ENCODE data around the gene BCL2A1.

BCL2A1 gene

GRCh38 chr15:79960502-79961212 lies 10.3 kb downstream of the BCL2A1 start:
- no peak for DNase-seq (ENCODE audit: low spot score in 2 of 2)
- H3K4me1 Mint-ChIP-seq, result peaks cover 32% of the 10 kb centered on the region
- no peaks in the 10 kb centered on the region for H3K27me3 Mint-ChIP-seq
- ATAC-seq (ENCODE audit: low read depth), result no peak
- H3K4me3 Mint-ChIP-seq, result peak overlapping the region; percentile 49
- peaks cover 16% of the 10 kb centered on the region for H3K36me3 Mint-ChIP-seq
- H3K27ac Mint-ChIP-seq, result peak overlapping the region; percentile 50
- peaks cover 5% of the 10 kb centered on the region for H3K9me3 Mint-ChIP-seq

- H3K27me3 Mint-ChIP-seq, result no peaks in the 10 kb centered on the region
- ATAC-seq (ENCODE audit: low read depth), result no peak
- H3K4me3 Mint-ChIP-seq, result no peak overlapping the region
- peaks cover 10% of the 10 kb centered on the region for H3K36me3 Mint-ChIP-seq
- H3K4me1 Mint-ChIP-seq, result peaks cover 36% of the 10 kb centered on the region
- DNase-seq (ENCODE audit: low spot score in 2 of 2), result no peak
- H3K9me3 Mint-ChIP-seq, result no peaks in the 10 kb centered on the region
- H3K27ac Mint-ChIP-seq, result no peak overlapping the region
Observed at GRCh38 chr15:79957741-79958140, 13.3 kb downstream of the BCL2A1 start.

GRCh38 chr15:79956354-79956939 lies 14.5 kb downstream of the BCL2A1 start:
- no peaks in the 10 kb centered on the region for H3K9me3 Mint-ChIP-seq
- no peak for ATAC-seq (ENCODE audit: low read depth)
- H3K27ac Mint-ChIP-seq, result peak overlapping the region; percentile 55

GRCh38 chr15:79954661-79955060 lies 16.3 kb downstream of the BCL2A1 start:
- no peaks in the 10 kb centered on the region for H3K27me3 Mint-ChIP-seq
- H3K4me3 Mint-ChIP-seq, result no peak overlapping the region
- DNase-seq (ENCODE audit: low spot score in 2 of 2) (no peak), ATAC-seq (ENCODE audit: low read depth) (no peak)
- H3K36me3 Mint-ChIP-seq, result peaks cover 4% of the 10 kb centered on the region
- H3K9me3 Mint-ChIP-seq, result no peaks in the 10 kb centered on the region
- no peak overlapping the region for H3K27ac Mint-ChIP-seq
- H3K4me1 Mint-ChIP-seq, result peaks cover 27% of the 10 kb centered on the region

More at GRCh38 chr15:79956354-79956939, 14.5 kb downstream of the BCL2A1 start:
- Mint-ChIP-seq H3K4me1 (peaks cover 29% of the 10 kb centered on the region), H3K36me3 (peaks cover 7% of the 10 kb centered on the region), H3K4me3 (peak overlapping the region; percentile 17), H3K27me3 (no peaks in the 10 kb centered on the region)
- DNase-seq (ENCODE audit: low spot score in 2 of 2), result no peak

- peaks cover 2% of the 10 kb centered on the region for H3K36me3 Mint-ChIP-seq
- no peak overlapping the region for H3K27ac Mint-ChIP-seq
- H3K4me3 Mint-ChIP-seq, result no peak overlapping the region
- H3K9me3 Mint-ChIP-seq, result no peaks in the 10 kb centered on the region
- no peaks in the 10 kb centered on the region for H3K27me3 Mint-ChIP-seq
- peaks cover 25% of the 10 kb centered on the region for H3K4me1 Mint-ChIP-seq
- DNase-seq (ENCODE audit: low spot score in 2 of 2), result no peak
- peak; percentile 43 for ATAC-seq (ENCODE audit: low read depth)
Observed at GRCh38 chr15:79953951-79954444, 17.0 kb downstream of the BCL2A1 start.

GRCh38 chr15:79952329-79952728 lies 18.7 kb downstream of the BCL2A1 start:
- DNase-seq (ENCODE audit: low spot score in 2 of 2) (no peak), ATAC-seq (ENCODE audit: low read depth) (no peak)
- Mint-ChIP-seq H3K36me3 (no peaks in the 10 kb centered on the region), H3K27me3 (no peaks in the 10 kb centered on the region), H3K4me1 (peaks cover 32% of the 10 kb centered on the region), H3K9me3 (no peaks in the 10 kb centered on the region), H3K4me3 (no peak overlapping the region), H3K27ac (no peak overlapping the region)

GRCh38 chr15:79950247-79950646 lies 20.7 kb downstream of the BCL2A1 start:
- Mint-ChIP-seq H3K9me3 (no peaks in the 10 kb centered on the region), H3K36me3 (no peaks in the 10 kb centered on the region), H3K4me1 (peaks cover 27% of the 10 kb centered on the region), H3K27me3 (no peaks in the 10 kb centered on the region), H3K27ac (no peak overlapping the region), H3K4me3 (no peak overlapping the region)
- ATAC-seq (ENCODE audit: low read depth) (no peak), DNase-seq (ENCODE audit: low spot score in 2 of 2) (no peak)

- no peaks in the 10 kb centered on the region for H3K9me3 Mint-ChIP-seq
- H3K36me3 Mint-ChIP-seq, result no peaks in the 10 kb centered on the region
- H3K4me1 Mint-ChIP-seq, result peaks cover 19% of the 10 kb centered on the region
- peak overlapping the region; percentile 32 for H3K27ac Mint-ChIP-seq
- no peak for ATAC-seq (ENCODE audit: low read depth)
- no peaks in the 10 kb centered on the region for H3K27me3 Mint-ChIP-seq
- no peak overlapping the region for H3K4me3 Mint-ChIP-seq
- no peak for DNase-seq (ENCODE audit: low spot score in 2 of 2)
Observed at GRCh38 chr15:79948761-79949160, 22.2 kb downstream of the BCL2A1 start.

- H3K4me3 Mint-ChIP-seq, result no peak overlapping the region
Observed at GRCh38 chr15:79948095-79948695, 22.8 kb downstream of the BCL2A1 start.

GRCh38 chr15:79947009-79947408 lies 24.0 kb downstream of the BCL2A1 start:
- Mint-ChIP-seq H3K27ac (no peak overlapping the region), H3K36me3 (no peaks in the 10 kb centered on the region), H3K4me1 (peaks cover 11% of the 10 kb centered on the region), H3K27me3 (no peaks in the 10 kb centered on the region), H3K4me3 (no peak overlapping the region), H3K9me3 (no peaks in the 10 kb centered on the region)
- DNase-seq (ENCODE audit: low spot score in 2 of 2) (no peak), ATAC-seq (ENCODE audit: low read depth) (no peak)

More at GRCh38 chr15:79948095-79948695, 22.8 kb downstream of the BCL2A1 start:
- DNase-seq (ENCODE audit: low spot score in 2 of 2) (no peak), ATAC-seq (ENCODE audit: low read depth) (peak; percentile 75)
- peak overlapping the region; percentile 32 for H3K27ac Mint-ChIP-seq
- peaks cover 13% of the 10 kb centered on the region for H3K4me1 Mint-ChIP-seq
- H3K36me3 Mint-ChIP-seq, result no peaks in the 10 kb centered on the region
- H3K27me3 Mint-ChIP-seq, result no peaks in the 10 kb centered on the region
- H3K9me3 Mint-ChIP-seq, result no peaks in the 10 kb centered on the region

GRCh38 chr15:79944622-79945021 lies 26.4 kb downstream of the BCL2A1 start:
- H3K9me3 Mint-ChIP-seq, result no peaks in the 10 kb centered on the region
- H3K27me3 Mint-ChIP-seq, result no peaks in the 10 kb centered on the region
- no peaks in the 10 kb centered on the region for H3K36me3 Mint-ChIP-seq
- ATAC-seq (ENCODE audit: low read depth) (no peak), DNase-seq (ENCODE audit: low spot score in 2 of 2) (no peak)
- H3K4me1 Mint-ChIP-seq, result peaks cover 11% of the 10 kb centered on the region
- H3K27ac Mint-ChIP-seq, result no peak overlapping the region
- H3K4me3 Mint-ChIP-seq, result no peak overlapping the region

GRCh38 chr15:79943820-79944219 lies 27.2 kb downstream of the BCL2A1 start:
- Mint-ChIP-seq H3K9me3 (no peaks in the 10 kb centered on the region), H3K4me3 (no peak overlapping the region), H3K4me1 (peaks cover 10% of the 10 kb centered on the region), H3K27ac (no peak overlapping the region), H3K27me3 (no peaks in the 10 kb centered on the region), H3K36me3 (no peaks in the 10 kb centered on the region)
- no peak for DNase-seq (ENCODE audit: low spot score in 2 of 2)
- ATAC-seq (ENCODE audit: low read depth), result no peak

GRCh38 chr15:79942741-79943481 lies 28.1 kb downstream of the BCL2A1 start:
- H3K4me3 Mint-ChIP-seq, result no peak overlapping the region
- H3K4me1 Mint-ChIP-seq, result peaks cover 2% of the 10 kb centered on the region
- no peaks in the 10 kb centered on the region for H3K36me3 Mint-ChIP-seq
- no peaks in the 10 kb centered on the region for H3K27me3 Mint-ChIP-seq
- ATAC-seq (ENCODE audit: low read depth) (no peak), DNase-seq (ENCODE audit: low spot score in 2 of 2) (no peak)
- H3K9me3 Mint-ChIP-seq, result no peaks in the 10 kb centered on the region
- no peak overlapping the region for H3K27ac Mint-ChIP-seq

GRCh38 chr15:79939399-79939798 lies 31.6 kb downstream of the BCL2A1 start:
- no peaks in the 10 kb centered on the region for H3K36me3 Mint-ChIP-seq
- peaks cover 1% of the 10 kb centered on the region for H3K27me3 Mint-ChIP-seq
- H3K27ac Mint-ChIP-seq, result no peak overlapping the region
- no peaks in the 10 kb centered on the region for H3K4me1 Mint-ChIP-seq
- ATAC-seq (ENCODE audit: low read depth), result no peak
- H3K9me3 Mint-ChIP-seq, result no peaks in the 10 kb centered on the region
- no peak overlapping the region for H3K4me3 Mint-ChIP-seq
- DNase-seq (ENCODE audit: low spot score in 2 of 2), result no peak
